T-helper 9 cell (primary cell): Measurements from ENCODE around the gene SPATA45.

Source experiments
- DNase-seq: peaks from one replicate; pipeline ENCODE4 v3.0.0-alpha.2; 2020

SPATA45 gene

GRCh38 chr1:212827831-212828278 lies 19.6 kb downstream of the SPATA45 start:
- DNase-seq = no peak

GRCh38 chr1:212827171-212827776 lies 20.2 kb downstream of the SPATA45 start:
- no peak for DNase-seq

DNA sequence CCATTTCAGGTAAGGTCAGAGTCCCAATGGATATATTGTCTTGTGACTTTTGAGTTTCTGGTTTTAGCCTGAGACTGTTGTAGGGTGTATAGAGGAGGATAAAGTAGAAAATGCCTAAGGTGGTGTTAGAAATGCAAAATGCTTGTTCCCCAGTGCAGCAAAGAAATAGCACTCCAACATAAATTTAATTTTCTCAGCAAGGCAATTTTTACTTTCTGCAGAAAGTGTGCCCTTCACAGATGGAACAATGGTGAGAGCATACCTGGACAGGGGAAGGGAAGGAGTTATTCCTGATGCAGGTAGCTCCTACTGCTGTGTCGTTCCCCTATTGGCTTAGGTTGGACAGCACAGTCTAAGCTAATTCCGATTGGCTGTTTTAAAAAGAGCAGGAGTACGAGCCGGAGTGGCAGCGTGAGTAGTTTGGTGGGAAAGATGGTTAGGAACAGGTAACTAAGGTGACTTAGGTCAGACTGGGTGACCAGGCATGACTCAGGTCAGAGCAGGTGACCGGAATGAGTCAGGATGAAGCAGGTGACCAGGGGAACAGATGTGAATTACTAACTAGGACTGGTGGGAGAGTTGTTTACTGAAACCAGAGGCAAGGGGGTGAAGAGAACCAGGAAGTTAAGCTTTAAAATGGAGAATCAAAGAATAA lies 21.5 kb downstream of the SPATA45 start:
- no peak for DNase-seq

DNA sequence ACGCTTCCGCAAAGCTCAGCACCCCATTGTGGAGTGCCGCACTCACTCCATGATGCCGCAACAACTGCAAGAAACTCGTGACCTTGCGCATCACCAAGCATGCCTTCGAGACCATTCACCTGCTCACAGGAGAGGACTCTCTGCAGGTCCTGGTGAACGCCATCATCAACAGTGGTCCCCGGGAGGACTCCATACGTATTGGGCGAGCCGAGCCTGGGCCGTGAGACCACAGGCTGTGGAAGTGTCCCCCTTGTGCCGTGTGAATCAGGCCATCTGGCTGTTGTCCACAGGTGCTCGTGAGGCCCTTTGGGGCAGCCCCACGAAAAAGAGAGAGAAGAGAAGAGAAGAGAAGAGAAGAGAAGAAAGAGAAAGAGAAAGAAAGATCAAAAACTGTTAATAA lies 23.2 kb downstream of the SPATA45 start:
- DNase-seq = no peak

- DNase-seq = no peak
Measured at GRCh38 chr1:212822956-212823355, 24.5 kb downstream of the SPATA45 start.

DNA sequence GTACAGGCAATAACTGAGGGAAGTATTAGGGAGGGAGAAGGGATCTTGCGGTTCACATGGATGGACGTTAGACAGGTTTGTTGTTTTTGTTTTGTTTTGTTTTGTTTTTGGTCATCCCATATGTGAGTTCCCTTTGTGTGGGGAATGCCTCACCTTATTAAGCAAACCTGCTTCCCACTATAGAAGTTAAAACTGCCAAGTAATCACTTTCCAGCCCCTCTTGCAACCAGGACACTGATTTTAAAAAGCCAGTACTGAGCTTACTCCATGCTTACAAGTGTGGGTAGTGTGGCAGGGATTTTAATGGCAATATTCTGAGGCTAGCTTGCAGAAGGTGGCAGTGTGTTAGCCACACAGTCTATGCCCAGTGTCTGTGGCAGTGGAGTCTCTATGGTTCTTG lies 26.5 kb downstream of the SPATA45 start:
- no peak for DNase-seq

- no peak for DNase-seq
Measured at GRCh38 chr1:212819726-212820125, 27.7 kb downstream of the SPATA45 start.

- DNase-seq = no peak
Measured at GRCh38 chr1:212816567-212817278, 30.7 kb downstream of the SPATA45 start.

- DNase-seq = no peak
Measured at GRCh38 chr1:212814537-212815334, 32.7 kb downstream of the SPATA45 start.

GRCh38 chr1:212805767-212806166 lies 41.7 kb downstream of the SPATA45 start:
- no peak for DNase-seq

- DNase-seq = no peak
Measured at GRCh38 chr1:212797681-212798080, 49.8 kb downstream of the SPATA45 start.

- DNase-seq = no peak
Measured at GRCh38 chr1:212794561-212795014, 52.9 kb downstream of the SPATA45 start.

GRCh38 chr1:212792396-212792908 lies 55.0 kb downstream of the SPATA45 start:
- DNase-seq = no peak

GRCh38 chr1:212791676-212792395 lies 55.6 kb downstream of the SPATA45 start, which contains the start of the genes NSL1 and TATDN3:
Gene NSL1, minus strand, starts transcription at chr1:212791777. Its CDS starts 14 bp downstream, at chr1:212791763.
Gene TATDN3, plus strand, starts transcription at chr1:212791894. Its CDS starts 28 bp downstream, at chr1:212791922.
- peak; percentile 95 for DNase-seq

- no peak for DNase-seq
Measured at GRCh38 chr1:212791261-212791675, 56.2 kb downstream of the SPATA45 start.

DNA sequence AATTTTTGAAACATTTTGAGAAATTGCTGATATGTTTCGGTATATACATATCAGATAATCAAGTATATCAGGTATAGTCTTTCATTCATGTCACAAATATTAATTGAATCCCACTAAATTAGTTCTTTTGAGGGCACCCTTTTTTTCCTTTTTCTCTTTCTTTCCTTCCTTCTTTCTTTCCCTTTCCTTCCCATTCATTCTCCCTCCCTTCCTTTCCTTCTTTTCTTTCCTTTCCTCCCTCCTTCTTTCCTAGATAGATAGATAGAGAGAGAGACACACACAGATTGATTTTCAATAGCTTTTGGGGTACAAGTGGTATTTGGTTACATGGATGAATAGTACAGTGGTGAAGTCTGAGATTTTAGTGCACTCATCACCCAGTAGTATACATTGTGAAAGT lies 61.6 kb downstream of the SPATA45 start:
- DNase-seq = no peak

- DNase-seq = no peak
Measured at GRCh38 chr1:212783976-212784375, 63.5 kb downstream of the SPATA45 start.

DNA sequence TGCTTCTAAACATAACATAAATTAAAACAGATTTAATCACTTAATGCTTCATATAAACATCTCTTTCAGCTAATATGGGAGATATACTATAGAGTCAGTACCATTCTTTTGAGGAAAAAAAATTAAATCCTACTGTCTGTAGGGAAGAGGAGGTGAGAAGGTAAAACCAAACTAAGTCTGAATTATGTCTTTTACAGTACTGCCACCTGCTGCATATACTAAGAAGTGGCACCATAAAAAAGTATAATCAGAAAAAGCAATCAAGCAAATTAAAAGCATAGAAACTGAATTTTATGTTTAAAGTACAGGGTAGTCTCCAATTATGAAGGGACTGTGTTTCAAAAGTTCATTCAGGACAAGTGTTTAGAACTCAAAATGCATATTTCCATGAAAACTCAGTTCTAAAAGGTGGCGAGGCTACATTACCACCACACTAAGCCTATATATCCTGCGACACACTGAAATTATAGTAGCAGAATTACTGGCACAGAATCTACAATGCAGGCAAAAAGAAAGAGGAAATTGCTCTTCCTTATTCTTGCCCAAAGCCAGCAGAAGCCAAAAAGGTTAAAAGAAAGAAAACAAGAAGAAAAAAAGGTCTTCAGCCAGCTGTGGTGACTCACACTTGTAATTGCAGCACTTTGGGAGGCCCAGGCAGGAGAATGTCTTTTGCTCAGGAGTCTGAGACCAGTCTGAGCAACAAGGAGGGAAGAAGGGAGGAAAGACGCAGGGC lies 64.9 kb downstream of the SPATA45 start:
- no peak for DNase-seq

DNA sequence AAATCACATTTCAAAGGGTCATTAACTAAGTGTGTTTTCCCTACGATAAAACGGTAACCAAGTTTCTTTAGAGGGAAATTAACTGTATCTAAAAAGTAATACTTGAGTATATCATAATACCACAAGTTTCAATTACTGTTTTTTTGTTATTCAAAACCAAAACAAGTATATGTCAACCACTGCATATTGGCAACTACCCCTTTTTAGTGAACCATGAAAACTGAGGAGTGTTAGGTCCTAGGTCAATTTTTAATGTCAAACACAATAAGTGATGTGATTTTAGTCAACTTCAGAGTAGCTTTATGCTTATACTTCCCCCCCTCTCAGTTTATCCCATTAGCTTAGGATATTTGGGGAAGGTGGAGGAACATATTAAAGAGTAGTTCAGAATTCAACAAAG lies 66.2 kb downstream of the SPATA45 start:
- DNase-seq = no peak

DNA sequence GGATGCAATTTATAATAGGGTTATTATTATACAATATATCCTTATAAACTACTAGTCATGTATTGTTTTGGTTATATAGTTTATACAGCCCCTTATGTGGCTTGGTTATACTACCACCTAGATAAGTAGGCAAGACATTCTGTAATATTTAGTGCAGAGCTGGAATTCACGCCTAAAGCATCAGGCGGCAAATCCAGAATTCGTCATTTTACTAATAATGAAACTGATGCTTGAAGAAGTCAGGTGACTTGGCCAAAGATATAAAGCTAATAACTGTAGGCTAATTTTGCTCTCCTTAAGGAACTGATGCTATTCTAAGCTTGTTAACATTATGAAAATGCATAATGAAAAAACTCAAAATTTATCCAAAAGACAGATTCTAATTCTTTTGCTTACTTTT lies 66.7 kb downstream of the SPATA45 start:
- DNase-seq = no peak
